GM18870 (cell line): ENCODE measurements around the gene PLEKHA6.

Experiments used
- ATAC-seq: cut with Tn5 transposase; IDR thresholded peaks from one replicate; pipeline ENCODE4 v1.9.1; 2021; ENCODE audit warnings: moderate library complexity; ENCODE audit not compliant: unreplicated experiment

The PLEKHA6 gene

GRCh38 chr1:204263254-204263910 is 96.3 kb downstream of the PLEKHA6 start:
- no peak for ATAC-seq

- ATAC-seq = no peak
These were observed 97.0 kb downstream of the PLEKHA6 start for GRCh38 chr1:204262506-204263253.

GRCh38 chr1:204261746-204262505 is 97.8 kb downstream of the PLEKHA6 start:
- ATAC-seq = no peak

- ATAC-seq = no peak
These were observed 98.5 kb downstream of the PLEKHA6 start for GRCh38 chr1:204261266-204261665.

- ATAC-seq = no peak
These were observed 99.0 kb downstream of the PLEKHA6 start for GRCh38 chr1:204260601-204261197.

GRCh38 chr1:204259782-204260181 is 99.9 kb downstream of the PLEKHA6 start:
- ATAC-seq = no peak

GRCh38 chr1:204259196-204259595 is 100.5 kb downstream of the PLEKHA6 start:
- no peak for ATAC-seq

- ATAC-seq = no peak
These were observed 101.3 kb downstream of the PLEKHA6 start for GRCh38 chr1:204258213-204259115.

- no peak for ATAC-seq
These were observed 102.3 kb downstream of the PLEKHA6 start for GRCh38 chr1:204257446-204257845.

GRCh38 chr1:204256531-204256930 is 103.2 kb downstream of the PLEKHA6 start:
- no peak for ATAC-seq

GRCh38 chr1:204255966-204256365 is 103.8 kb downstream of the PLEKHA6 start:
- no peak for ATAC-seq

- no peak for ATAC-seq
These were observed 104.5 kb downstream of the PLEKHA6 start for GRCh38 chr1:204255225-204255624.

- ATAC-seq = no peak
These were observed 105.6 kb downstream of the PLEKHA6 start for GRCh38 chr1:204254031-204254661.

GRCh38 chr1:204251926-204252689 is 107.6 kb downstream of the PLEKHA6 start:
- no peak for ATAC-seq

- no peak for ATAC-seq
These were observed 108.4 kb downstream of the PLEKHA6 start for GRCh38 chr1:204251286-204251685.

- no peak for ATAC-seq
These were observed 109.2 kb downstream of the PLEKHA6 start for GRCh38 chr1:204250428-204251030.

- ATAC-seq = no peak
These were observed 109.8 kb downstream of the PLEKHA6 start for GRCh38 chr1:204249736-204250427.

GRCh38 chr1:204248954-204249353 is 110.8 kb downstream of the PLEKHA6 start:
- ATAC-seq = no peak
